SK-N-SH (cell line): ENCODE data around the gene RAP1GAP. TPM values are rescaled to one million over a fixed set of nuclear protein-coding genes. Genes with fewer than 3 reads are reported as not detected.
A peak's percentile ranks its signal among the peaks of the same experiment; 100 is the strongest.

Experiments used
- CTCF ChIA-PET: fragments of 300-600, 350-600 bp; formaldehyde crosslinking; extraction: SDS; loops from one replicate; lab custom pipeline; 2021; lab: Yijun Ruan, JAX
- POLR2A ChIA-PET: fragments of 350-600 bp; sonication (Branson Sonifier 250); formaldehyde crosslinking; extraction: SDS; loops from one replicate; lab custom pipeline; 2020; ENCODE audit warnings: antibody characterized with exemption, inconsistent platforms; lab: Yijun Ruan, JAX
- DNase-seq: peaks from one replicate; pipeline ENCODE4 v3.0.0; 2012
- H2AFZ ChIP-seq: fragments of 200-600 bp; sonication (generic); 2 replicates; pipeline ENCODE4 v1.8.1; 2016; ENCODE audit warnings: antibody characterized with exemption, mild to moderate bottlenecking, low read depth
- H3F3A ChIP-seq: fragments of 200-600 bp; sonication (generic); replicated peaks from 2 replicates; pipeline ENCODE3; 2016; ENCODE audit warnings: antibody characterized with exemption, mild to moderate bottlenecking; ENCODE audit not compliant: insufficient read depth
- H3K27ac ChIP-seq, 2 experiments: fragments of 200-500 bp in 1 of 2; fragments of 200-600 bp in 1 of 2; sonication (Bioruptor generic) in 1 of 2; sonication (generic), shearing (Covaris generic) in 1 of 2; 2 replicates each; pipeline versions ENCODE4 v1.5.1 to v1.6.1; 2014 to 2016; ENCODE audit warnings: low read depth in 2 of 2, inconsistent platforms in 1 of 2, low read length in 1 of 2, mild to moderate bottlenecking in 1 of 2, mixed read lengths in 1 of 2
- H3K27me3 ChIP-seq: fragments of 200-600 bp; sonication (generic), shearing (Covaris generic); 2 replicates; pipeline ENCODE4 v1.6.1; 2016; ENCODE audit warnings: mixed run types; ENCODE audit not compliant: insufficient read depth
- H3K36me3 ChIP-seq, 2 experiments: fragments of 200-500 bp in 1 of 2; fragments of 200-600 bp in 1 of 2; sonication (Bioruptor generic) in 1 of 2; sonication (generic) in 1 of 2; replicated peaks in 1 of 2; 2 replicates each; pipeline versions ENCODE3 to v1.5.1; 2014 to 2016; ENCODE audit warnings: low read length in 1 of 2, mild to moderate bottlenecking in 1 of 2; ENCODE audit not compliant: insufficient read depth in 2 of 2, control insufficient read depth in 1 of 2
- H3K4me1 ChIP-seq, 2 experiments: fragments of 200-500 bp in 1 of 2; fragments of 200-600 bp in 1 of 2; sonication (Bioruptor generic) in 1 of 2; sonication (generic), shearing (Covaris generic) in 1 of 2; 2 replicates each; pipeline versions ENCODE4 v1.5.1 to v1.6.1; 2014 to 2016; ENCODE audit warnings: low read depth in 1 of 2, low read length in 1 of 2, mixed run types in 1 of 2; ENCODE audit not compliant: insufficient read depth in 2 of 2, control insufficient read depth in 1 of 2
- H3K4me2 ChIP-seq: fragments of 200-600 bp; sonication (generic), shearing (Covaris generic); 2 replicates; pipeline ENCODE4 v1.6.1; 2017; ENCODE audit warnings: mixed run types
- H3K4me3 ChIP-seq, 2 experiments: fragments of 200-500 bp in 1 of 2; fragments of 200-600 bp in 1 of 2; sonication (Bioruptor generic) in 1 of 2; sonication (generic), shearing (Covaris generic) in 1 of 2; 2 replicates each; pipeline versions ENCODE4 v1.5.1 to v1.8.1; 2014 to 2016; ENCODE audit warnings: low read depth in 2 of 2, inconsistent platforms in 1 of 2, low read length in 1 of 2, mild to moderate bottlenecking in 1 of 2, mixed read lengths in 1 of 2, moderate library complexity in 1 of 2
- H3K79me2 ChIP-seq: fragments of 200-600 bp; sonication (generic); 2 replicates; pipeline ENCODE4 v1.8.1; 2017; ENCODE audit warnings: mild to moderate bottlenecking; ENCODE audit not compliant: insufficient read depth
- H3K9ac ChIP-seq: fragments of 200-600 bp; sonication (generic); 2 replicates; pipeline ENCODE4 v1.6.1; 2017; ENCODE audit warnings: mixed run types
- H3K9me2 ChIP-seq: fragments of 200-600 bp; sonication (generic); 2 replicates; pipeline ENCODE4 v1.6.1; 2017; ENCODE audit warnings: mixed run types
- H3K9me3 ChIP-seq: fragments of 200-600 bp; sonication (generic); 2 replicates; pipeline ENCODE4 v1.6.1; 2017; ENCODE audit warnings: mixed run types, mild to moderate bottlenecking, moderate library complexity
- H4K20me1 ChIP-seq: fragments of 200-600 bp; sonication (generic); 2 replicates; pipeline ENCODE4 v1.6.1; 2017; ENCODE audit warnings: mild to moderate bottlenecking, mixed run types; ENCODE audit not compliant: insufficient read depth
- CHD2 ChIP-seq: fragments of 150-350 bp; IDR thresholded peaks from 2 replicates; pipeline ENCODE4 v1.6.1; 2018; ENCODE audit warnings: low read length; ENCODE audit not compliant: partially characterized antibody
- EP300 ChIP-seq, 2 experiments: IDR thresholded peaks; 2 replicates each; pipeline versions ENCODE4 v1.4.0 to v1.6.1; 2012; ENCODE audit warnings: borderline replicate concordance in 1 of 2, low read depth in 1 of 2, low read length in 1 of 2
- EZH2phosphoT487 ChIP-seq: fragments of 200-600 bp; sonication (generic); IDR thresholded peaks from 2 replicates; pipeline ENCODE4 v1.6.1; 2017; ENCODE audit warnings: low read depth, mixed run types, mild to moderate bottlenecking, antibody characterized with exemption, moderate library complexity, borderline replicate concordance
- FOXM1 ChIP-seq: IDR thresholded peaks from 2 replicates; pipeline ENCODE4 v1.4.0; 2012; ENCODE audit warnings: low read depth, mild to moderate bottlenecking
- GABPA ChIP-seq: IDR thresholded peaks from 2 replicates; pipeline ENCODE4 v1.4.0; 2012; ENCODE audit warnings: low read depth, mild to moderate bottlenecking
- JUND ChIP-seq: IDR thresholded peaks from 2 replicates; pipeline ENCODE4 v1.4.0; 2012
- MAX ChIP-seq: IDR thresholded peaks from 2 replicates; pipeline ENCODE4 v1.4.0; 2012; ENCODE audit warnings: low read depth
- NRF1 ChIP-seq: IDR thresholded peaks from 2 replicates; pipeline ENCODE4 v1.6.1; 2012; ENCODE audit warnings: low read depth, mild to moderate bottlenecking, low read length
- PBX3 ChIP-seq: IDR thresholded peaks from 2 replicates; pipeline ENCODE4; 2012
- RAD21 ChIP-seq: IDR thresholded peaks from 2 replicates; pipeline ENCODE4 v1.6.1; 2012; ENCODE audit warnings: mild to moderate bottlenecking, low read length
- RFX5 ChIP-seq: IDR thresholded peaks from 2 replicates; pipeline ENCODE4 v1.6.1; 2012; ENCODE audit warnings: mild to moderate bottlenecking, improper control_type of control experiment, low read length
- SIN3A ChIP-seq: IDR thresholded peaks from 2 replicates; pipeline ENCODE4 v1.6.1; 2012; ENCODE audit warnings: low read depth, mild to moderate bottlenecking, low read length, moderate library complexity, borderline replicate concordance
- TEAD4 ChIP-seq: IDR thresholded peaks from 2 replicates; pipeline ENCODE4 v1.4.0; 2012; ENCODE audit warnings: mild to moderate bottlenecking, borderline replicate concordance; ENCODE audit not compliant: insufficient read depth
- YY1 ChIP-seq: IDR thresholded peaks from 2 replicates; pipeline ENCODE4 v1.4.0; 2012; ENCODE audit warnings: low read depth, mild to moderate bottlenecking
- ZBTB33 ChIP-seq: IDR thresholded peaks from 2 replicates; pipeline ENCODE4 v1.4.0; 2012; ENCODE audit warnings: low read depth, borderline replicate concordance
- WGBS: methylation state at CpG from one replicate; pipeline ENCODE4 v1.1.6; 2017; ENCODE audit warnings: low lambda C conversion rate; 5-methylcytosine and 5-hydroxymethylcytosine counted together
- polyA plus RNA-seq, 3 experiments: library from polyadenylated mRNA; depleted of rRNA; stranded (reverse); fragments of >200 nt; gene quantifications; 2 replicates each; pipeline ENCODE4 v1.2.3, GENCODE V29; 2012
- TF ChIP-seq, protein P1 (sequence below): IDR thresholded peaks from 2 replicates; pipeline ENCODE4 v1.4.0; 2012; ENCODE audit warnings: low read depth, borderline replicate concordance
- TF ChIP-seq, protein P2 (sequence below): IDR thresholded peaks from 2 replicates; pipeline ENCODE4 v1.6.1; 2012; ENCODE audit warnings: mild to moderate bottlenecking, low read depth, low read length, moderate library complexity

RAP1GAP gene
- polyA plus RNA-seq, 1 of the 3 experiments (the other 2 are of a cell fraction), result 0.99 TPM

DNA sequence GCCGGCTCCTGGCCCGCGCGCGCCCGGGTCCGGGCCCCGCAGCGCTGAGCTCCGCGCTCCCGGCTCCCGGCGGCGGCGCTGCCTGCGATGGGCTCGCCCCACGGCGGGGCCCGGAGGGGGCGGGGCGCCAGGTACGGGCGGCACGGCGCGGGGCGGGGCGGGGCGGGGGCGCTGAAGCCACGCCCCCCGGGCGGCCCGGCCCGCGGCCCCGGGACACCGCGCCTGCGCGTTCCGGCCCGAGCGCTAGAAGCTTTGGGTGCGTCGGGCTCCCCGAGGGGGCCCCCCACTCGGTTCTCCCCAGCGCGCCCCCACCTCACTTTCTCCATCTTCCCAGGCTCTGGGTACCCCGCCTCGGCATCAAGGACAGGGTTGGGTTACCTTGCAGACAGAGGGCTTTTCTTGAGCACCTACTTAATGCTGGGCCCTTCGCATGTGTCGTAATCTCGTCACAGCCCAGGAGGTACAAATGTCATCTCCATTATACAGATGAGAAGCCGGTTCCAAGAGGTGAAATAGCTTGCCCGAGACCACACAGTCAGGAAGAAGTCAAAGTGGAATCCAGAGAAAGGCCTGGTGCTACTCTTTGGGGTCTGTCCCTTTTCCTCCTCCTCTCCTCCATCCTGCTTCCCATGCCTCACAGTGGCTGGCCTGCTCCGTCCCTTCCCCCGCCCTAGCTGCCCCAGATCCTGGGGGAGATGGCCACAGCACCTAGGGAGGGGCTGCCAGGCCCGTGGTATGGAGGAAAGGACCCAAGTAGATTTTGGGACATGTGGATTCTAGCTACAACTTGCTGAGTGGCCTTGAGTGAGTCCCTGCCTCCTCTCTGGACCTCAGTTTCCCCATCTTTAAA is 46.5 kb downstream of the RAP1GAP start:
- Histone ChIP-seq H3K9ac (no peak overlapping the region), H2AFZ (peak overlapping the region; percentile 72; the same call in 1 of the 2 replicates), H3K27me3 (no peaks in the 10 kb centered on the region), H3K4me1 (peaks cover 0 to 79% of the 10 kb centered on the region in 2 experiments; a peak in 1 of 4 replicates), H3F3A (no peaks in the 10 kb centered on the region), H3K36me3 (no peaks in the 10 kb centered on the region), H4K20me1 (no peaks in the 10 kb centered on the region), H3K79me2 (no peaks in the 10 kb centered on the region), H3K9me3 (no peaks in the 10 kb centered on the region), H3K4me2 (0 out of 2 replicates have a peak overlapping the region, but pooled peaks have one; percentile 28), H3K27ac (peak overlapping the region in 1 of 2 experiments; percentile 95; a peak in 2 of 4 replicates), H3K4me3 (peak overlapping the region in 1 of 2 experiments; percentile 50; a peak in 2 of 4 replicates), H3K9me2 (no peaks in the 10 kb centered on the region)
- peak; percentile 94 for DNase-seq
- 9% methylated on average over 15 of the region's 62 CpGs for WGBS
- POLR2A ChIA-PET, result no interaction called here
- TF ChIP-seq NRF1, result 0 out of 2 replicates have a peak, but pooled peaks have one; percentile 29
- no peak for TF ChIP-seq EZH2phosphoT487
- TF ChIP-seq, protein P1, sequence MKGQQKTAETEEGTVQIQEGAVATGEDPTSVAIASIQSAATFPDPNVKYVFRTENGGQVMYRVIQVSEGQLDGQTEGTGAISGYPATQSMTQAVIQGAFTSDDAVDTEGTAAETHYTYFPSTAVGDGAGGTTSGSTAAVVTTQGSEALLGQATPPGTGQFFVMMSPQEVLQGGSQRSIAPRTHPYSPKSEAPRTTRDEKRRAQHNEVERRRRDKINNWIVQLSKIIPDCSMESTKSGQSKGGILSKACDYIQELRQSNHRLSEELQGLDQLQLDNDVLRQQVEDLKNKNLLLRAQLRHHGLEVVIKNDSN, result no peak
- CTCF ChIA-PET, result interaction anchor here (1.0 to 1.1 kb wide), 2 partner anchors 37 to 76 kb away, joined by 3 to 5 read pairs; no protein-coding TSS in a partner anchor

DNA sequence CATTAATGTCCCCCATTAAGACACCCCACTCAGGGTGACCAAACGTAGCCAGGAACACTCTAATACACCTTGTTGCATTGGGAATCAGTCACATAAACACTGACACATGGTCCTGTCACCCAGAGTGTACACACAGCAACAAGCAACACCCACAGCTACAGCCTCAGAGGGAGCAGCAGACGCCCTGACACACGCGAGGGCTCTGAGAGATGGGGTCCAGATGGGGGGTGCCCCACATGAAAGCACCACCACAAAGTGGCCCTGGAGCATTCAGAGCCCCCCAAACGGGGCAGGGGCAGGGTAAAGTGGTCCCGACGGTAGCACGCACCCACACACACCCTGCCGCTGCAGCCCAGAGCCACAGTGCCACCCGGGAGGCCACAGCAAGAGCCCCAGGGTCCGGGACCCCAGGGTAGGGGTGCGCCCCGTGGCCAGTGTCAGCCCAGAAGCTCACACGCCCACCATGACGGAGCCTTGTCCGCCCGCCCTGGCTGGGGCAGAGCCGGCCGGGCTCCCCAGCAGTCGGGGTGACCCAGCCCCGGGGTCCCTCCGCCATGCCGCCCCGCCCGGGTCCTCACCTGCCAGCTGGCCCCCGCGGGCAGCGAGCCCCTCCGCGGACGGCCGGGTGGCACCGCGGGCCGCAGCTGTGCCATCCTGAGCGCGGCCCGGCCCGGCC is 47.3 kb downstream of the RAP1GAP start:
- CTCF ChIA-PET, result interaction anchor here (0.8 to 1.4 kb wide), 4 partner anchors 26 to 253 kb away, joined by 3 to 7 read pairs (median 4); no protein-coding TSS in a partner anchor
- H3K4me3 ChIP-seq, result peak overlapping the region in 1 of 2 experiments; percentile 50; a peak in 2 of 4 replicates
- peak overlapping the region in 1 of 2 experiments; percentile 28; a peak in 1 of 4 replicates for H3K27ac ChIP-seq
- no peak overlapping the region for H2AFZ ChIP-seq
- H3K36me3 ChIP-seq, result no peaks in the 10 kb centered on the region
- H3K4me2 ChIP-seq, result no peak overlapping the region
- DNase-seq, result no peak
- H3K4me1 ChIP-seq, result peaks cover 0 to 77% of the 10 kb centered on the region in 2 experiments; a peak in 1 of 4 replicates
- H3K27me3 ChIP-seq, result no peaks in the 10 kb centered on the region
- H3K79me2 ChIP-seq, result no peaks in the 10 kb centered on the region
- no peaks in the 10 kb centered on the region for H4K20me1 ChIP-seq
- no peaks in the 10 kb centered on the region for H3F3A ChIP-seq
- H3K9me2 ChIP-seq, result no peaks in the 10 kb centered on the region
- WGBS, result 33% methylated on average over 2 of the region's 39 CpGs
- POLR2A ChIA-PET, result no interaction called here
- H3K9me3 ChIP-seq, result no peaks in the 10 kb centered on the region
- no peak overlapping the region for H3K9ac ChIP-seq
- TF ChIP-seq RAD21, result no peak
- no peak for TF ChIP-seq MAX
- no peak for TF ChIP-seq SIN3A
- TF ChIP-seq TEAD4, result no peak
- no peak for TF ChIP-seq FOXM1
- no peak for TF ChIP-seq EP300 (IDR thresholded peaks at IDR 0.05; ENCODE audit: borderline replicate concordance in 1 of 2, low read depth in 1 of 2, low read length in 1 of 2)
- TF ChIP-seq JUND, result no peak
- TF ChIP-seq GABPA, result no peak
- TF ChIP-seq PBX3, result no peak
- no peak for TF ChIP-seq RFX5
- no peak for TF ChIP-seq CHD2
- no peak for TF ChIP-seq ZBTB33
- TF ChIP-seq, protein P2, sequence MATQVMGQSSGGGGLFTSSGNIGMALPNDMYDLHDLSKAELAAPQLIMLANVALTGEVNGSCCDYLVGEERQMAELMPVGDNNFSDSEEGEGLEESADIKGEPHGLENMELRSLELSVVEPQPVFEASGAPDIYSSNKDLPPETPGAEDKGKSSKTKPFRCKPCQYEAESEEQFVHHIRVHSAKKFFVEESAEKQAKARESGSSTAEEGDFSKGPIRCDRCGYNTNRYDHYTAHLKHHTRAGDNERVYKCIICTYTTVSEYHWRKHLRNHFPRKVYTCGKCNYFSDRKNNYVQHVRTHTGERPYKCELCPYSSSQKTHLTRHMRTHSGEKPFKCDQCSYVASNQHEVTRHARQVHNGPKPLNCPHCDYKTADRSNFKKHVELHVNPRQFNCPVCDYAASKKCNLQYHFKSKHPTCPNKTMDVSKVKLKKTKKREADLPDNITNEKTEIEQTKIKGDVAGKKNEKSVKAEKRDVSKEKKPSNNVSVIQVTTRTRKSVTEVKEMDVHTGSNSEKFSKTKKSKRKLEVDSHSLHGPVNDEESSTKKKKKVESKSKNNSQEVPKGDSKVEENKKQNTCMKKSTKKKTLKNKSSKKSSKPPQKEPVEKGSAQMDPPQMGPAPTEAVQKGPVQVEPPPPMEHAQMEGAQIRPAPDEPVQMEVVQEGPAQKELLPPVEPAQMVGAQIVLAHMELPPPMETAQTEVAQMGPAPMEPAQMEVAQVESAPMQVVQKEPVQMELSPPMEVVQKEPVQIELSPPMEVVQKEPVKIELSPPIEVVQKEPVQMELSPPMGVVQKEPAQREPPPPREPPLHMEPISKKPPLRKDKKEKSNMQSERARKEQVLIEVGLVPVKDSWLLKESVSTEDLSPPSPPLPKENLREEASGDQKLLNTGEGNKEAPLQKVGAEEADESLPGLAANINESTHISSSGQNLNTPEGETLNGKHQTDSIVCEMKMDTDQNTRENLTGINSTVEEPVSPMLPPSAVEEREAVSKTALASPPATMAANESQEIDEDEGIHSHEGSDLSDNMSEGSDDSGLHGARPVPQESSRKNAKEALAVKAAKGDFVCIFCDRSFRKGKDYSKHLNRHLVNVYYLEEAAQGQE, result no peak
- no peak for TF ChIP-seq YY1
